LoVo (cell line): ENCODE data around the gene ARHGAP15.

ENCODE experiments used
- DNase-seq: peaks from one replicate; pipeline ENCODE4 v3.0.0-alpha.2; 2016; ENCODE audit warnings: low spot score

ARHGAP15 gene

DNA sequence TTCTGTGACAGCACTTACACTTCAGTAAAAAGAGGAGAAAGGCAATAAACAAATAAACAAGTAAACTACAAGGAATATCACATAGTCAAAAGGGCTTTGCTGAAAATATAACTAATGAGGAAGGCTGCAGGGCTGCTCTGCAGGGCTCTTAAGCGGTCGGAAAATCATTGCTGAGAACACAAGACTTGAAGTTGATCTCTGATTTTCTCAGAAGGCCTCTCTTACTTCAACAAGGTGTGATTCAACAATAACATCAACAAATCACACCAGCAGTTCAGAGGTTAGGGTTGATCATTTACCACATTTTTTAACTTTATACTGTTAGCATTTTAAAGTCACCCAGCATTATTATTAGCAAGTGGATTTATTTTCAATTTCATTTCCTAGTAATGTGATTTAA, 215.6 kb downstream of the ARHGAP15 start:
- DNase-seq, result no peak

- DNase-seq, result no peak
Measured at GRCh38 chr2:143345887-143346787, 216.9 kb downstream of the ARHGAP15 start.

GRCh38 chr2:143347271-143347695, 218.1 kb downstream of the ARHGAP15 start:
- DNase-seq, result no peak

DNA sequence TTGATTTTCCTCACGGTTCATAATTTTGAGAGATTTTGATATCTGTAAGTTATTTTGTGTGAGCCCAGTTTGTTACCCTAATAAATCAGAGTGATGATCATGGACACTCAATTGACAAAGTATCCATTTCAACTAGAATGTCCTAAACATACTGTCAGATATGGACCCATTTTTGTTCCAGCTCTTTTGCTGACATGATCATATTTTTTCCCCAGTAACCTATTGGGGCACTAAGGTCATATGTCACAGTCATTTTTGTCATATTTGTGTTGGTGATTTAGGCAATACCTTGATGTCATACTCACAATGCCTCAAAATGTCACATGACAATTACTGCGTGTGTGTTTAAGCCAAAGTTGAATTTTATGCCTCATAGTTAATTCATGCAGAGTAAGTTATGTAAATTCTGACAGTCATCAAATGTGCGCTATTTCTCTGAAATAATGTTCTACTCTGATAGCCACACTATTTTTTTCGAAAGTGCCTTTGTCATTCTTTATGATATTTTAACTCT, 218.7 kb downstream of the ARHGAP15 start:
- DNase-seq, result no peak

GRCh38 chr2:143354050-143354750, 225.0 kb downstream of the ARHGAP15 start:
- DNase-seq, result no peak

- DNase-seq, result no peak
Measured at GRCh38 chr2:143355870-143356269, 226.7 kb downstream of the ARHGAP15 start.

- no peak for DNase-seq
Measured at GRCh38 chr2:143356336-143356735, 227.1 kb downstream of the ARHGAP15 start.

GRCh38 chr2:143356736-143357446, 227.7 kb downstream of the ARHGAP15 start:
- no peak for DNase-seq

- DNase-seq, result no peak
Measured at GRCh38 chr2:143357966-143358365, 228.7 kb downstream of the ARHGAP15 start.

GRCh38 chr2:143361346-143361745, 232.1 kb downstream of the ARHGAP15 start:
- no peak for DNase-seq

DNA sequence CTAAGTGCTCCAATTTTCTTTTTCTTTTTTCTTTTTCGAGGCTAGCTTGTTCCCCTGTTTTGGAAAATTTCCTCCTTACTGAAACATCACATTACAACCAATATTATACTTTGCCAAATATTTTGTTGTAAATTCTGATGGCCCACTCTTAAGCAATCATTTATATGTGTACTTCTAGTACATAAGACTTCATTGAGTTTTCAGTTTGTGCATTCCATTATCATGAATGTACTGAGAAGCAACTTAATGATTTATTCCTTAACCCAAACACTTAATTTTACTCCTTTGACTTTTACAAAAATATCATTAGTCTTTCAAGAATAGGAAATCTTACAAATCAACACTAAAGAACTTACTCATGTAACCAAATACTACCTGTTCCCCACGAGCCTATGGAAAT, 242.4 kb downstream of the ARHGAP15 start:
- DNase-seq, result no peak

DNA sequence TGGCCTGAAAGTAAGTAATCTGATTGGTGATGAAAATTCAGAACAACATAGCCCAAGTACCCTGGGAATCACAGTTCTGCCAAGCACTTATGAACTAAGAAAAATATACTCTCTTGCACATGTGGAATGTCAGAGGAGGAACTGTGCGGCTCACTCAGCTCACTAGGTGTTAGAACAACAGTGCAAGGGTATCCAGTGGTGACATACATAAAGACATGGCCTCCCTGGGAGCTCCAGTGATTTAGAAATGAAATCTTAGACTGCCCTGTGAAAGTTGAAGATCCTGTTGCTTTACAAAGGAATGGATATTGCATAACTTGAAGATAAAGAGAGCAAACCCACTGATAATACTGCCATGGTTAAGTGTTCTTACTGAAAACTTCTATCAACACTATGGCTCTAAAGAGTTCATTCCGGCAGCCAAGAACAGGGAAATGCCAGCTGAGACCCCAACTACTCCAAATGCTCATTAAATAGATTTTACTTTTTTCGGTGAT, 246.2 kb downstream of the ARHGAP15 start:
- no peak for DNase-seq

DNA sequence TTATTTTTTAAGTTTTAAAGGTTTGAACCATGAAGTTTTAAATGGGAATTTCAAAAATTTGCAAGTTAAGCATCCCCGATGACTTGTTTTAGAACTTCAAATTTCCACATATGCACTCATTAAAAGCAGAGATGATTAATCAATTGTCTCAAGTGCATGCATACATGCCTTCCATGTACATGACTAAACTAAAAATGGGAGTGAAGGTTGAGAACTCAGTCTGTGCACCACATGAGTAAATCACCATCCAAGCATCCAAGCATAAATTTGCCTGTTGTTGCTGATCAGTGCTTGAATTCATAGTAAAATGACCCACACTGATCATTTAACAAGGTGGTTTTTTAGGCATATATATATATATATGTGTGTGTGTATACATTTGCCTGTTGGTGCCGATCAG, 249.8 kb downstream of the ARHGAP15 start:
- DNase-seq, result no peak

DNA sequence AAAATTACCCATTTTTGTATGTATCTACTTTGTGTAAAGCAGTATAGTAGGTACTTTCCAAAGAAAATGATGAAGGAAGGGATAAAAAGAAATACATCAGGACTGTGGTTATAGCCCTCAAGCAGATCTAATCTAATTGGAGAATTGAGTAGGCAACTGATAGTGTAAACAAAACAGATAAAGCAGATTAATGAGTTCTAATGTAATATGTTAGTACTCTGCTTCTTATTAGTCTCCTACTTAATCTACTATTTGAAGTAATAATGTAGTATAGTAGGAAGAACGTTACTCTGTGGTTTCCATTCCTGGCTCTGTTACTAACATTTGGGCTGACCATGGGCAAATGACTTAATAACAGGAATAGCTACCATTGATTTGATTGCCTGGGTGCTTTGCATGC, 250.7 kb downstream of the ARHGAP15 start:
- no peak for DNase-seq

GRCh38 chr2:143382573-143382972, 253.4 kb downstream of the ARHGAP15 start:
- DNase-seq, result no peak

- no peak for DNase-seq
Measured at GRCh38 chr2:143383016-143383415, 253.8 kb downstream of the ARHGAP15 start.

DNA sequence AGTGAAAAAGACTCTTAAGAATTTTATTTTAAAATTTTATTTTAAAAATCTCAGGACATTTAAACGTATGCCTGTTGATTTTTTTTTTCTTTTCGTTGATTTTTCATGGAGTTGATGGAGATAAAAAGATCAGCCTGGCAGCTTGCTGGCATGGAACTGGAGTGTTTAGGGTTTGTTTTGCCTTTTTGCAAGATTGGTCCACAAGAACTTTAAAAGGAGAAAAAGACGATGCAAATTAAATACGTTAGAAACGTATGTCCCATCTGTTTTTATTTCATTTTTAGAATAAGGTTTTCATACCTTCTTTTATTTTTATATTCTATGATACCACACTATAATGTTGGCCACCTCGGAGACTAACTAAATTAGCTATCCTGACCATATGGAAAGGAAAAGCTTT, 254.9 kb downstream of the ARHGAP15 start:
- DNase-seq, result no peak

GRCh38 chr2:143390171-143390570, 261.0 kb downstream of the ARHGAP15 start:
- DNase-seq, result no peak

- DNase-seq, result no peak
Measured at GRCh38 chr2:143392358-143392757, 263.1 kb downstream of the ARHGAP15 start.

- DNase-seq, result no peak
Measured at GRCh38 chr2:143394062-143394461, 264.8 kb downstream of the ARHGAP15 start.

DNA sequence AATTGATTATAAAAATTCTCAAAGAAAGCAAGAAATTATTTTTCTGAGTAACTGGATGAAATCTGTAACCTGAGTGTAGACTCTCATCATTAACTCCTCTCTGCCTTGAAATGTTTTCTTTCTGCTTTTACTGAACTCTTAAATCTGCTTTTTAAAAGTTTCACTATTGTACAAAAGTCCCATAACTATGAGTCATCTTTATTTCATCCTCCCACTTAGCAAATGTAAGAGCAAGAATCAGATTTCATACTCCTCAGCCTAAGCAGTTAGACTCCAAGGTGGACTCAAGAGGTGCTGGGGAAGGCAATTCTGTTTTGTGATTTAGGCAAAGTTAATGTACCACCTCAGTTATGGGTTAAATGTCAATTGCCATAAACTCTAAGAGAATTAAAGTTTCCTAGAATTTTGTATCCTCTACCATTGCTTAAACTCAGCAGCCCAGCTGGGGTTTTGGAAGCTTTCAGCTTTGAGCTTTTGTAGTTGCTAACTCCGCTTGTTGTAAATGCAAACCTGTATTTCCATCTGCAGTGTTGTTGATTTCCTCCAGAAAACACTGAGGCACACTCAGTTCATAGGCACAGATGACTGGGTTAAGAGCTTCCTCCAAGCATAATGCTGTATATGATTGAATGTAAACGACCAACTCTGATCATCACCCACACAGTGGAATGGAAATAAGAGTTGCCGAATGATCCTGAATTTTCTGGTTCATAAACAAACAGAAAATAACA, 268.8 kb downstream of the ARHGAP15 start:
- no peak for DNase-seq

DNA sequence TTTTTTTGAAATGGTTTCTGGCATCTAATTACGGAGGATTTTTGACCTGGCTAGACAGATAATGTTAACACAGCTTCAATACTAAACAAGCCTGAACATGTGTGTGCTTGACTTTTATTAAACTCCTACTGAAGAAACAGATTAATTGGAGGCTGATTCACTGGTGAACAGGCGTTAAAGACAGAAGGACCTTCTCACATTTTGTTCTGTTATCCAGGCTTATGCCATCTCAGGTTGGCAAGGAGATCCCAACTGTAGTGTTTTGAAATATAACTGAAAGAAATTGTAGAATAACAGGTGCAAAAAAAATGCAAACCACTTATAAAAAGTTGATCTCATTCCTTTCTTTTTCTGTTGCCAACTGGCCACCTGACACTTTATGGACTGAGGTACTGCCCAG, 269.6 kb downstream of the ARHGAP15 start:
- no peak for DNase-seq
